Muscle layer of duodenum (tissue), 2 donors: ENCODE measurements around the gene ELMOD3.
A peak's percentile ranks its signal among the peaks of the same experiment; 100 is the strongest.
"Not testable (repeated sequence)": the region's sequence is repeated elsewhere in the genome, so short reads cannot be mapped to it uniquely, and the experiment has no call there.

Source experiments
- H3K27ac ChIP-seq: one replicate; pipeline ENCODE4 v1.7.0; 2013; ENCODE audit warnings: mild to moderate bottlenecking, low read length
- H3K27me3 ChIP-seq: one replicate; pipeline ENCODE4 v1.7.0; 2013; ENCODE audit warnings: low read depth, mild to moderate bottlenecking, control low read depth, low read length
- H3K36me3 ChIP-seq, 2 donors: one replicate each; pipeline ENCODE4 v1.7.0; 2013; ENCODE audit warnings: low read length in 2 of 2, control low read depth in 1 of 2, mild to moderate bottlenecking in 1 of 2; ENCODE audit not compliant: insufficient read depth in 2 of 2, control insufficient read depth in 1 of 2
- H3K4me1 ChIP-seq, 2 donors: one replicate each; pipeline ENCODE4 v1.7.0; 2013; ENCODE audit warnings: low read length in 2 of 2, mild to moderate bottlenecking in 2 of 2, control low read depth in 1 of 2, moderate library complexity in 1 of 2; ENCODE audit not compliant: insufficient read depth in 2 of 2, control insufficient read depth in 1 of 2
- H3K4me3 ChIP-seq, 2 donors: one replicate each; pipeline ENCODE4 v1.7.0; 2013; ENCODE audit warnings: low read length in 2 of 2, low read depth in 1 of 2, mild to moderate bottlenecking in 1 of 2
- H3K9me3 ChIP-seq, 2 donors: one replicate each; pipeline ENCODE4 v1.7.0; 2013; ENCODE audit warnings: low read length in 2 of 2, control low read depth in 1 of 2, mild to moderate bottlenecking in 1 of 2; ENCODE audit not compliant: control insufficient read depth in 1 of 2
- donor health status: healthy.

ELMOD3 gene

GRCh38 chr2:85330839-85331636 is 23.5 kb upstream of the ELMOD3 start:
- no peak overlapping the region for H3K27ac ChIP-seq
- H3K9me3 ChIP-seq = no peaks in the 10 kb centered on the region
- H3K4me3 ChIP-seq = no peak overlapping the region
- no peaks in the 10 kb centered on the region for H3K36me3 ChIP-seq
- peaks cover 6 to 13% of the 10 kb centered on the region in 2 donors for H3K4me1 ChIP-seq
- H3K27me3 ChIP-seq = no peaks in the 10 kb centered on the region

GRCh38 chr2:85333877-85334276 is 20.7 kb upstream of the ELMOD3 start:
- not testable (repeated sequence) for H3K4me1 ChIP-seq, H3K4me3 ChIP-seq, H3K27ac ChIP-seq, H3K9me3 ChIP-seq, H3K36me3 ChIP-seq, H3K27me3 ChIP-seq

- Histone ChIP-seq H3K27me3 (no peaks in the 10 kb centered on the region), H3K27ac (no peak overlapping the region), H3K36me3 (no peaks in the 10 kb centered on the region)
Observed at GRCh38 chr2:85334928-85335327, 19.6 kb upstream of the ELMOD3 start.

GRCh38 chr2:85340034-85340892 is 14.3 kb upstream of the ELMOD3 start:
- Histone ChIP-seq H3K4me3 (no peak overlapping the region), H3K9me3 (no peaks in the 10 kb centered on the region), H3K4me1 (no peaks in the 10 kb centered on the region), H3K27me3 (no peaks in the 10 kb centered on the region), H3K36me3 (peaks cover 3 to 18% of the 10 kb centered on the region in 2 donors), H3K27ac (no peak overlapping the region)

More at GRCh38 chr2:85334928-85335327, 19.6 kb upstream of the ELMOD3 start:
- Histone ChIP-seq H3K4me1 (no peaks in the 10 kb centered on the region), H3K4me3 (no peak overlapping the region), H3K9me3 (no peaks in the 10 kb centered on the region)

GRCh38 chr2:85341269-85342029 is 13.1 kb upstream of the ELMOD3 start:
- no peak overlapping the region for H3K27ac ChIP-seq
- no peak overlapping the region for H3K4me3 ChIP-seq

GRCh38 chr2:85342156-85342555 is 12.4 kb upstream of the ELMOD3 start:
- Histone ChIP-seq H3K9me3 (no peaks in the 10 kb centered on the region), H3K36me3 (peaks cover 20 to 30% of the 10 kb centered on the region in 2 donors)

More at GRCh38 chr2:85341269-85342029, 13.1 kb upstream of the ELMOD3 start:
- Histone ChIP-seq H3K9me3 (no peaks in the 10 kb centered on the region), H3K27me3 (no peaks in the 10 kb centered on the region), H3K36me3 (peaks cover 15 to 30% of the 10 kb centered on the region in 2 donors), H3K4me1 (no peaks in the 10 kb centered on the region)

GRCh38 chr2:85343207-85343895 is 11.2 kb upstream of the ELMOD3 start:
- H3K4me1 ChIP-seq, H3K4me3 ChIP-seq, H3K9me3 ChIP-seq, H3K27ac ChIP-seq, H3K27me3 ChIP-seq: not testable (repeated sequence)
- peaks cover 20 to 39% of the 10 kb centered on the region in 2 donors for H3K36me3 ChIP-seq

More at GRCh38 chr2:85342156-85342555, 12.4 kb upstream of the ELMOD3 start:
- no peaks in the 10 kb centered on the region for H3K4me1 ChIP-seq
- H3K27me3 ChIP-seq = no peaks in the 10 kb centered on the region
- no peak overlapping the region for H3K4me3 ChIP-seq
- H3K27ac ChIP-seq = no peak overlapping the region

GRCh38 chr2:85344356-85344954 is 10.1 kb upstream of the ELMOD3 start:
- Histone ChIP-seq H3K36me3 (peaks cover 26 to 44% of the 10 kb centered on the region in 2 donors), H3K27me3 (no peaks in the 10 kb centered on the region), H3K9me3 (no peaks in the 10 kb centered on the region)

GRCh38 chr2:85347599-85347998 is 7.0 kb upstream of the ELMOD3 start:
- Histone ChIP-seq H3K9me3 (no peaks in the 10 kb centered on the region), H3K27ac (no peak overlapping the region), H3K4me1 (peaks cover 0 to 1% of the 10 kb centered on the region in 2 donors), H3K36me3 (peaks cover 37 to 62% of the 10 kb centered on the region in 2 donors), H3K27me3 (no peaks in the 10 kb centered on the region), H3K4me3 (no peak overlapping the region)

More at GRCh38 chr2:85344356-85344954, 10.1 kb upstream of the ELMOD3 start:
- Histone ChIP-seq H3K4me1 (no peaks in the 10 kb centered on the region), H3K27ac (no peak overlapping the region), H3K4me3 (no peak overlapping the region)

GRCh38 chr2:85353876-85354285 is 688 bp upstream of the ELMOD3 start:
- peak overlapping the region; percentile 97 to 99 for H3K4me3 ChIP-seq
- H3K27ac ChIP-seq = peak overlapping the region; percentile 98
- peaks cover 5 to 27% of the 10 kb centered on the region in 2 donors for H3K4me1 ChIP-seq
- H3K9me3 ChIP-seq = no peaks in the 10 kb centered on the region
- peaks cover 24 to 36% of the 10 kb centered on the region in 2 donors for H3K36me3 ChIP-seq
- H3K27me3 ChIP-seq = no peaks in the 10 kb centered on the region
